HCT116 (cell line): Measurements from ENCODE around the gene KAT5. TPM values are rescaled to one million over a fixed set of nuclear protein-coding genes. Genes with fewer than 3 reads are reported as not detected.

Experiments used
- ATAC-seq: fragments of 200-7000 bp; cut with Tn5 transposase; 2 replicates; pipeline ENCODE4 v1.9.1; 2020; ENCODE audit warnings: mild to moderate bottlenecking, moderate library complexity
- BruUV-seq: library from RNA; stranded (reverse); fragments of 400-500 nt; replicated peaks from 2 replicates; lab custom pipeline; 2021; lab: Mats Ljungman, UMichigan
- CTCF ChIA-PET: fragments of 300-600 bp; sonication (Branson Sonifier 250); formaldehyde crosslinking; loops from one replicate; lab custom pipeline; 2021; ENCODE audit warnings: antibody characterized with exemption; lab: Charles Lee
- POLR2A ChIA-PET: fragments of 300-600, 350-600 bp; sonication (Branson Sonifier 250); formaldehyde crosslinking; loops from one replicate; lab custom pipeline; 2021; ENCODE audit warnings: antibody characterized with exemption; lab: Charles Lee
- RAD21 ChIA-PET, 2 experiments: fragments of 300-600 bp; sonication (Branson Sonifier 250); formaldehyde crosslinking; loops; one replicate each; lab custom pipeline; 2023; ENCODE audit warnings: low total read pairs in 2 of 2; ENCODE audit not compliant: uncharacterized antibody in 2 of 2, unreplicated experiment in 2 of 2, low non-redundant PET in 1 of 2; lab: Charles Lee
- DNase-seq: peaks from one replicate; pipeline ENCODE4 v3.0.0-alpha.2; 2010; ENCODE audit warnings: low read depth, low spot score
- H2AFZ ChIP-seq: fragments of 200-600 bp; shearing (Covaris generic), sonication (generic); 2 replicates; pipeline ENCODE4 v1.6.1; 2017; ENCODE audit warnings: low read depth, mixed run types, mixed read lengths, antibody characterized with exemption, low read length; ENCODE audit not compliant: poor library complexity, severe bottlenecking
- H3K27ac ChIP-seq: 2 replicates; pipeline ENCODE4 v1.5.1; 2012; ENCODE audit warnings: low read depth, low read length
- H3K27me3 ChIP-seq: fragments of 200-600 bp; sonication (generic); 2 replicates; pipeline ENCODE4 v1.6.1; 2016; ENCODE audit warnings: mixed run types, low read length, mixed read lengths; ENCODE audit not compliant: insufficient read depth
- H3K36me3 ChIP-seq, 2 experiments: fragments of 200-500 bp in 1 of 2; fragments of 200-600 bp in 1 of 2; sonication (Bioruptor generic) in 1 of 2; sonication (generic) in 1 of 2; 2 replicates each; pipeline versions ENCODE4 v1.5.1 to v1.6.1; 2014 to 2016; ENCODE audit warnings: low read length in 2 of 2, inconsistent platforms in 1 of 2, mixed read lengths in 1 of 2, mixed run types in 1 of 2; ENCODE audit not compliant: insufficient read depth in 2 of 2, control insufficient read depth in 1 of 2
- H3K4me1 ChIP-seq, 2 experiments: fragments of 200-600 bp in 1 of 2; sonication (generic) in 1 of 2; 2 replicates each; pipeline versions ENCODE4 v1.5.1 to v1.6.1; 2012 to 2017; ENCODE audit warnings: low read length in 2 of 2, inconsistent platforms in 1 of 2, mild to moderate bottlenecking in 1 of 2, mixed read lengths in 1 of 2, mixed run types in 1 of 2, moderate library complexity in 1 of 2; ENCODE audit not compliant: insufficient read depth in 2 of 2, control insufficient read depth in 1 of 2
- H3K4me2 ChIP-seq: fragments of 200-600 bp; sonication (generic); 2 replicates; pipeline ENCODE4 v1.6.1; 2017; ENCODE audit warnings: mixed run types, low read length, mixed read lengths
- H3K4me3 ChIP-seq, 2 experiments: fragments of 200-600 bp in 1 of 2; sonication (generic) in 1 of 2; replicated peaks in 1 of 2; 2 replicates each; pipeline ENCODE4 v1.5.1; 2011 to 2016; ENCODE audit warnings: low read length in 2 of 2, control low read depth in 1 of 2, low read depth in 1 of 2, mild to moderate bottlenecking in 1 of 2, mixed read lengths in 1 of 2, mixed run types in 1 of 2
- H3K79me2 ChIP-seq: fragments of 200-600 bp; sonication (generic); 2 replicates; pipeline ENCODE4 v1.6.1; 2017; ENCODE audit warnings: mild to moderate bottlenecking, mixed run types, low read length, moderate library complexity, mixed read lengths; ENCODE audit not compliant: insufficient read depth
- H3K9ac ChIP-seq: fragments of 200-600 bp; sonication (generic); 2 replicates; pipeline ENCODE4 v1.6.1; 2016; ENCODE audit warnings: low read length, mixed read lengths
- H3K9me2 ChIP-seq: fragments of 200-600 bp; sonication (generic), shearing (Covaris generic); 2 replicates; pipeline ENCODE4 v1.6.1; 2017; ENCODE audit warnings: mixed run types, mild to moderate bottlenecking, moderate library complexity; ENCODE audit not compliant: insufficient read depth
- H3K9me3 ChIP-seq, 2 experiments: fragments of 200-500 bp in 1 of 2; fragments of 200-600 bp in 1 of 2; sonication (Bioruptor generic) in 1 of 2; sonication (generic) in 1 of 2; 2 replicates each; pipeline ENCODE4 v1.6.1; 2014 to 2017; ENCODE audit warnings: low read length in 2 of 2, mixed read lengths in 2 of 2, inconsistent platforms in 1 of 2, low read depth in 1 of 2, mild to moderate bottlenecking in 1 of 2, mixed run types in 1 of 2, moderate library complexity in 1 of 2; ENCODE audit not compliant: control insufficient read depth in 1 of 2, insufficient read depth in 1 of 2
- H4K20me1 ChIP-seq: fragments of 200-600 bp; sonication (generic), shearing (Covaris generic); 2 replicates; pipeline ENCODE4 v1.6.1; 2017; ENCODE audit warnings: mixed run types, mild to moderate bottlenecking, moderate library complexity; ENCODE audit not compliant: insufficient read depth
- CBX3 ChIP-seq: IDR thresholded peaks from 2 replicates; pipeline ENCODE4 v1.6.1; 2012; ENCODE audit warnings: low read depth
- FOSL1 ChIP-seq: IDR thresholded peaks from 2 replicates; pipeline ENCODE4 v1.6.1; 2012; ENCODE audit warnings: low read depth
- POLR2AphosphoS5 ChIP-seq: IDR thresholded peaks from 2 replicates; pipeline ENCODE4 v1.6.1; 2011; ENCODE audit warnings: mild to moderate bottlenecking, low read depth, low read length, moderate library complexity
- SIN3A ChIP-seq: IDR thresholded peaks from 2 replicates; pipeline ENCODE4 v1.6.1; 2012; ENCODE audit warnings: low read depth
- intact Hi-C: fragments of 100-400 bp; cut with micrococcal nuclease; formaldehyde crosslinking; loops from 2 replicates; pipeline ENCODE4 v1.10.0; 2022
- total RNA-seq: library from RNA; stranded (reverse); gene quantifications from one replicate; pipeline ENCODE4 v1.2.1, GENCODE V29; 2021; ENCODE audit not compliant: unreplicated experiment
- TF ChIP-seq, protein P1 (sequence below): IDR thresholded peaks from 2 replicates; pipeline ENCODE4 v1.6.1; 2012; ENCODE audit warnings: low read depth
- TF ChIP-seq, protein P2 (sequence below): IDR thresholded peaks from 2 replicates; pipeline ENCODE4 v1.6.1; 2012
- TF ChIP-seq, protein P3 (sequence below): IDR thresholded peaks from 2 replicates; pipeline ENCODE4 v1.6.1; 2011; ENCODE audit warnings: mild to moderate bottlenecking, low read length, moderate library complexity; ENCODE audit not compliant: insufficient replicate concordance; ENCODE audit errors: extremely low read depth

The KAT5 gene
- total RNA-seq, 1 experiment from 2014 or later, result 78.7 TPM

DNA sequence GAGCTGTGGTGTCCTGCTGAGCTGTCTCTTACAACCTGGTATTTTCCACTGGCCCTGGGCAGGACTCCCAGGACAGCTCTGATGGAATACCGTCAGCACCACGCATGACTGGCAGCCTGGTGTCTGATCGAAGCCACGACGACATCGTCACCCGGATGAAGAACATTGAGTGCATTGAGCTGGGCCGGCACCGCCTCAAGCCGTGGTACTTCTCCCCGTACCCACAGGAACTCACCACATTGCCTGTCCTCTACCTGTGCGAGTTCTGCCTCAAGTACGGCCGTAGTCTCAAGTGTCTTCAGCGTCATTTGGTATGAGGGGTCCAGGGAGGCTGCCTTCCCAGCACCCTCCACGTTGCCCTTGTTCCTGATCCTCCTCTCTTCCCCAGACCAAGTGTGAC is 2.4 kb downstream of the KAT5 start:
- H3K27me3 ChIP-seq, result no peaks in the 10 kb centered on the region
- no peak overlapping the region for H3K9ac ChIP-seq
- no peak overlapping the region for H3K4me2 ChIP-seq
- H3K36me3 ChIP-seq, result peaks cover 16 to 51% of the 10 kb centered on the region in 2 experiments
- TF ChIP-seq, protein P1, sequence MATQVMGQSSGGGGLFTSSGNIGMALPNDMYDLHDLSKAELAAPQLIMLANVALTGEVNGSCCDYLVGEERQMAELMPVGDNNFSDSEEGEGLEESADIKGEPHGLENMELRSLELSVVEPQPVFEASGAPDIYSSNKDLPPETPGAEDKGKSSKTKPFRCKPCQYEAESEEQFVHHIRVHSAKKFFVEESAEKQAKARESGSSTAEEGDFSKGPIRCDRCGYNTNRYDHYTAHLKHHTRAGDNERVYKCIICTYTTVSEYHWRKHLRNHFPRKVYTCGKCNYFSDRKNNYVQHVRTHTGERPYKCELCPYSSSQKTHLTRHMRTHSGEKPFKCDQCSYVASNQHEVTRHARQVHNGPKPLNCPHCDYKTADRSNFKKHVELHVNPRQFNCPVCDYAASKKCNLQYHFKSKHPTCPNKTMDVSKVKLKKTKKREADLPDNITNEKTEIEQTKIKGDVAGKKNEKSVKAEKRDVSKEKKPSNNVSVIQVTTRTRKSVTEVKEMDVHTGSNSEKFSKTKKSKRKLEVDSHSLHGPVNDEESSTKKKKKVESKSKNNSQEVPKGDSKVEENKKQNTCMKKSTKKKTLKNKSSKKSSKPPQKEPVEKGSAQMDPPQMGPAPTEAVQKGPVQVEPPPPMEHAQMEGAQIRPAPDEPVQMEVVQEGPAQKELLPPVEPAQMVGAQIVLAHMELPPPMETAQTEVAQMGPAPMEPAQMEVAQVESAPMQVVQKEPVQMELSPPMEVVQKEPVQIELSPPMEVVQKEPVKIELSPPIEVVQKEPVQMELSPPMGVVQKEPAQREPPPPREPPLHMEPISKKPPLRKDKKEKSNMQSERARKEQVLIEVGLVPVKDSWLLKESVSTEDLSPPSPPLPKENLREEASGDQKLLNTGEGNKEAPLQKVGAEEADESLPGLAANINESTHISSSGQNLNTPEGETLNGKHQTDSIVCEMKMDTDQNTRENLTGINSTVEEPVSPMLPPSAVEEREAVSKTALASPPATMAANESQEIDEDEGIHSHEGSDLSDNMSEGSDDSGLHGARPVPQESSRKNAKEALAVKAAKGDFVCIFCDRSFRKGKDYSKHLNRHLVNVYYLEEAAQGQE, result no peak
- TF ChIP-seq SIN3A (no peak), POLR2AphosphoS5 (no peak), FOSL1 (no peak), CBX3 (no peak)
- TF ChIP-seq, protein P2, sequence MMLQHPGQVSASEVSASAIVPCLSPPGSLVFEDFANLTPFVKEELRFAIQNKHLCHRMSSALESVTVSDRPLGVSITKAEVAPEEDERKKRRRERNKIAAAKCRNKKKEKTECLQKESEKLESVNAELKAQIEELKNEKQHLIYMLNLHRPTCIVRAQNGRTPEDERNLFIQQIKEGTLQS, result no peak
- TF ChIP-seq, protein P3, sequence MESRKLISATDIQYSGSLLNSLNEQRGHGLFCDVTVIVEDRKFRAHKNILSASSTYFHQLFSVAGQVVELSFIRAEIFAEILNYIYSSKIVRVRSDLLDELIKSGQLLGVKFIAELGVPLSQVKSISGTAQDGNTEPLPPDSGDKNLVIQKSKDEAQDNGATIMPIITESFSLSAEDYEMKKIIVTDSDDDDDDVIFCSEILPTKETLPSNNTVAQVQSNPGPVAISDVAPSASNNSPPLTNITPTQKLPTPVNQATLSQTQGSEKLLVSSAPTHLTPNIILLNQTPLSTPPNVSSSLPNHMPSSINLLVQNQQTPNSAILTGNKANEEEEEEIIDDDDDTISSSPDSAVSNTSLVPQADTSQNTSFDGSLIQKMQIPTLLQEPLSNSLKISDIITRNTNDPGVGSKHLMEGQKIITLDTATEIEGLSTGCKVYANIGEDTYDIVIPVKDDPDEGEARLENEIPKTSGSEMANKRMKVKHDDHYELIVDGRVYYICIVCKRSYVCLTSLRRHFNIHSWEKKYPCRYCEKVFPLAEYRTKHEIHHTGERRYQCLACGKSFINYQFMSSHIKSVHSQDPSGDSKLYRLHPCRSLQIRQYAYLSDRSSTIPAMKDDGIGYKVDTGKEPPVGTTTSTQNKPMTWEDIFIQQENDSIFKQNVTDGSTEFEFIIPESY, result no peak
- BruUV-seq, result no TSS peak
- peaks cover 14 to 38% of the 10 kb centered on the region in 2 experiments; a peak in 3 of 4 replicates for H3K4me1 ChIP-seq
- DNase-seq (no peak), ATAC-seq (no peak)
- H3K79me2 ChIP-seq, result peaks cover 53% of the 10 kb centered on the region
- H3K27ac ChIP-seq, result no peak overlapping the region
- ChIA-PET RAD21 (no interaction called here), CTCF (interaction anchor here (0.6 kb wide), 1 partner anchor 103 kb away, joined by 4 read pairs; no protein-coding TSS in a partner anchor), POLR2A (no interaction called here)
- no peak overlapping the region for H2AFZ ChIP-seq
- H3K9me3 ChIP-seq, result no peaks in the 10 kb centered on the region
- no peak overlapping the region for H3K4me3 ChIP-seq
- intact Hi-C loops, result loop anchor here (5.0 kb wide), 2 partner anchors 68 to 158 kb away; partner anchors contain the start of genes AP5B1 and EFEMP2
- no peaks in the 10 kb centered on the region for H3K9me2 ChIP-seq
- H4K20me1 ChIP-seq, result no peaks in the 10 kb centered on the region
